Activated CD8-positive, alpha-beta memory T cell treated with anti-CD3 and anti-CD28 coated beads for 48 hours (primary cell): Measurements from ENCODE around the gene TPBG.

Experiments used
- DNase-seq, 3 experiments: peaks; one replicate each; pipeline ENCODE4 v3.0.0-alpha.2; 2020; ENCODE audit warnings: low read depth in 2 of 3, low spot score in 2 of 3

The TPBG gene

GRCh38 chr6:82363428-82364086, at the start of gene TPBG:
Gene TPBG (plus strand): TSS chr6:82363817. CDS start chr6:82364962, 1,145 bp downstream.
- no peak for DNase-seq

- DNase-seq = no peak
Observed at GRCh38 chr6:82322386-82322785, 41.2 kb upstream of the TPBG start.

- DNase-seq = no peak
Observed at GRCh38 chr6:82329766-82330165, 33.9 kb upstream of the TPBG start.

GRCh38 chr6:82330171-82330804, 33.3 kb upstream of the TPBG start:
- no peak for DNase-seq

GRCh38 chr6:82331031-82331773, 32.4 kb upstream of the TPBG start:
- DNase-seq = no peak

GRCh38 chr6:82333781-82334180, 29.8 kb upstream of the TPBG start:
- no peak for DNase-seq

- no peak for DNase-seq
Observed at GRCh38 chr6:82337688-82338257, 25.8 kb upstream of the TPBG start.

GRCh38 chr6:82348130-82348529, 15.5 kb upstream of the TPBG start:
- no peak for DNase-seq

- no peak for DNase-seq
Observed at GRCh38 chr6:82353848-82354247, 9.8 kb upstream of the TPBG start.

- DNase-seq = no peak
Observed at GRCh38 chr6:82360552-82360951, 3.1 kb upstream of the TPBG start.

- no peak for DNase-seq
Observed at GRCh38 chr6:82361631-82362030, 2.0 kb upstream of the TPBG start.

GRCh38 chr6:82362144-82362543, 1.5 kb upstream of the TPBG start:
- DNase-seq = no peak

GRCh38 chr6:82362878-82363427, 664 bp upstream of the TPBG start:
- DNase-seq = no peak

- no peak for DNase-seq
Observed at GRCh38 chr6:82364087-82365015, 734 bp downstream of the TPBG start.

- DNase-seq = no peak
Observed at GRCh38 chr6:82365016-82365795, 1.6 kb downstream of the TPBG start.

- DNase-seq = no peak
Observed at GRCh38 chr6:82367704-82368103, 4.1 kb downstream of the TPBG start.

GRCh38 chr6:82370788-82371187, 7.2 kb downstream of the TPBG start:
- no peak for DNase-seq

- DNase-seq = no peak
Observed at GRCh38 chr6:82371799-82372546, 8.4 kb downstream of the TPBG start.

- DNase-seq = no peak
Observed at GRCh38 chr6:82372656-82373055, 9.0 kb downstream of the TPBG start.
